ENCODE results near the gene S1PR5.

Gene S1PR5

GRCh38 chr19:10500247-10500592 lies 17.0 kb downstream of the S1PR5 start:
- Histone ChIP-seq H3K9me3 (ENCODE audit: insufficient read depth, low read length, severe bottlenecking) (no peaks in the 10 kb centered on the region), H3K27me3 (ENCODE audit: insufficient read depth, low read length, poor library complexity) (no peaks in the 10 kb centered on the region), H3K4me1 (ENCODE audit: insufficient read depth, low read length) (peaks cover 48% of the 10 kb centered on the region), H4K20me1 (ENCODE audit: insufficient read depth, low read length) (peaks cover 19% of the 10 kb centered on the region), H3K27ac (ENCODE audit: low read length) (peak overlapping the region; percentile 44; the same call in 1 of the 2 replicates), H3K36me3 (ENCODE audit: insufficient read depth, low read length) (peaks cover 59% of the 10 kb centered on the region), H3K4me3 (ENCODE audit: low read depth in 1 of 2, low read length in 2 of 2) (peak overlapping the region in 1 of 2 experiments; percentile 20; a peak in 1 of 4 replicates), H3K4me2 (ENCODE audit: insufficient read depth, low read length) (peak overlapping the region; percentile 72; the same call in 1 of the 2 replicates), H3K9ac (ENCODE audit: low read depth, low read length) (peak overlapping the region; percentile 29; the same call in 1 of the 2 replicates), H3K79me2 (ENCODE audit: insufficient read depth, low read length) (peaks cover 80% of the 10 kb centered on the region), H2AFZ (ENCODE audit: low read depth, low read length) (no peak overlapping the region)
- DNase-seq (no peak), ATAC-seq (ENCODE audit: insufficient read depth, low read depth) (no peak)
- TF ChIP-seq EZH2 (IDR thresholded peaks at IDR 0.05; ENCODE audit: borderline replicate concordance, low read depth, low read length, severe bottlenecking) (no peak), CTCF (IDR thresholded peaks at IDR 0.05; ENCODE audit: borderline replicate concordance, extremely low read depth, low read length, poor library complexity, severe bottlenecking) (no peak)

- Histone ChIP-seq H3K27me3 (ENCODE audit: insufficient read depth, low read length, poor library complexity) (no peaks in the 10 kb centered on the region), H3K4me3 (ENCODE audit: low read depth in 1 of 2, low read length in 2 of 2) (0 out of 4 replicates have a peak overlapping the region, but pooled peaks of 1 of the 2 experiments have one; percentile 3), H3K4me2 (ENCODE audit: insufficient read depth, low read length) (peak overlapping the region; percentile 72; the same call in 1 of the 2 replicates), H3K27ac (ENCODE audit: low read length) (peak overlapping the region; percentile 44), H3K4me1 (ENCODE audit: insufficient read depth, low read length) (peaks cover 48% of the 10 kb centered on the region), H3K36me3 (ENCODE audit: insufficient read depth, low read length) (peaks cover 65% of the 10 kb centered on the region), H3K9ac (ENCODE audit: low read depth, low read length) (peak overlapping the region; percentile 21; the same call in 1 of the 2 replicates), H3K79me2 (ENCODE audit: insufficient read depth, low read length) (peaks cover 85% of the 10 kb centered on the region), H3K9me3 (ENCODE audit: insufficient read depth, low read length, severe bottlenecking) (no peaks in the 10 kb centered on the region), H2AFZ (ENCODE audit: low read depth, low read length) (no peak overlapping the region), H4K20me1 (ENCODE audit: insufficient read depth, low read length) (peaks cover 19% of the 10 kb centered on the region)
- TF ChIP-seq EZH2 (IDR thresholded peaks at IDR 0.05; ENCODE audit: borderline replicate concordance, low read depth, low read length, severe bottlenecking) (no peak), CTCF (IDR thresholded peaks at IDR 0.05; ENCODE audit: borderline replicate concordance, extremely low read depth, low read length, poor library complexity, severe bottlenecking) (no peak)
- ATAC-seq (ENCODE audit: insufficient read depth, low read depth) (no peak), DNase-seq (no peak)
Measured at GRCh38 chr19:10499550-10500246, 17.5 kb downstream of the S1PR5 start.

- Histone ChIP-seq H2AFZ (ENCODE audit: low read depth, low read length) (no peak overlapping the region), H3K4me1 (ENCODE audit: insufficient read depth, low read length) (peaks cover 36% of the 10 kb centered on the region), H3K9ac (ENCODE audit: low read depth, low read length) (no peak overlapping the region), H3K27ac (ENCODE audit: low read length) (no peak overlapping the region), H4K20me1 (ENCODE audit: insufficient read depth, low read length) (peaks cover 25% of the 10 kb centered on the region), H3K79me2 (ENCODE audit: insufficient read depth, low read length) (peaks cover 84% of the 10 kb centered on the region), H3K4me3 (ENCODE audit: low read depth in 1 of 2, low read length in 2 of 2) (no peak overlapping the region), H3K27me3 (ENCODE audit: insufficient read depth, low read length, poor library complexity) (no peaks in the 10 kb centered on the region), H3K36me3 (ENCODE audit: insufficient read depth, low read length) (peaks cover 77% of the 10 kb centered on the region), H3K4me2 (ENCODE audit: insufficient read depth, low read length) (no peak overlapping the region), H3K9me3 (ENCODE audit: insufficient read depth, low read length, severe bottlenecking) (no peaks in the 10 kb centered on the region)
- ATAC-seq (ENCODE audit: insufficient read depth, low read depth) (no peak), DNase-seq (no peak)
- TF ChIP-seq EZH2 (IDR thresholded peaks at IDR 0.05; ENCODE audit: borderline replicate concordance, low read depth, low read length, severe bottlenecking) (no peak), CTCF (IDR thresholded peaks at IDR 0.05; ENCODE audit: borderline replicate concordance, extremely low read depth, low read length, poor library complexity, severe bottlenecking) (no peak)
Measured at GRCh38 chr19:10497371-10497770, 19.9 kb downstream of the S1PR5 start.
